ENCODE results near the gene SSPN. TPM values are rescaled to one million over a fixed set of nuclear protein-coding genes. Genes with fewer than 3 reads are reported as not detected.

The SSPN gene
- polyA plus RNA-seq, 1 experiment, result 21.6 TPM

- TF ChIP-seq CTCF (IDR thresholded peaks at IDR 0.05; ENCODE audit: low read depth, low read length), result no peak
- Histone ChIP-seq H3K4me3 (ENCODE audit: low read depth, low read length) (no peak overlapping the region), H3K9me3 (ENCODE audit: control insufficient read depth, insufficient read depth, low read length) (no peaks in the 10 kb centered on the region), H3K27ac (ENCODE audit: low read depth, low read length) (no peak overlapping the region), H3K27me3 (ENCODE audit: control insufficient read depth, insufficient read depth, low read length) (no peaks in the 10 kb centered on the region)
- ChIA-PET CTCF (no interaction called here), POLR2A (no interaction called here)
- DNase-seq (ENCODE audit: low read depth, low spot score), result no peak
These were observed 22.8 kb upstream of the SSPN start for GRCh38 chr12:26172539-26172938.

GRCh38 chr12:26172946-26173552 lies 22.3 kb upstream of the SSPN start:
- H3K27me3 ChIP-seq (ENCODE audit: control insufficient read depth, insufficient read depth, low read length), result no peaks in the 10 kb centered on the region
- DNase-seq (ENCODE audit: low read depth, low spot score), result no peak
- ChIA-PET CTCF (no interaction called here), POLR2A (no interaction called here)
- no peak overlapping the region for H3K4me3 ChIP-seq (ENCODE audit: low read depth, low read length)
- no peaks in the 10 kb centered on the region for H3K9me3 ChIP-seq (ENCODE audit: control insufficient read depth, insufficient read depth, low read length)
- TF ChIP-seq CTCF (IDR thresholded peaks at IDR 0.05; ENCODE audit: low read depth, low read length), result no peak
- no peak overlapping the region for H3K27ac ChIP-seq (ENCODE audit: low read depth, low read length)

DNA sequence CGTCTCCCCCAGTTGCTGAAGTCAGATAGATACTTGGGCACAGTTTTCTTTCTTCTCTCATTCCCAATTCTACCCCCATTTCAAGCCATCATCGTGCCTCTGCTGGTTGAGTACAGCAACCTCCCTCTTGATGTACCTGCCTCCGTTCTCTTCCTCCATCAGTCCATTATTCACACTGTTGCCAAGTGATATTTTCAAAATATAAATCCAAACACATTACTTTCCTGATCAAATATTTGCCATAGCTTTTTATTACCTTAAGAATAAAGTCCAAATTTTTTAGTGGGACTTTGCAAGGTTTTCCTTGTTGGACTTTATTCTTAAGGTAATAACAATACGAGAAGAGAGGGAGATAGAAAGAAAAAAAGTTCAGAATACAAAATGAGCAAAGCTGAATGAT lies 18.6 kb upstream of the SSPN start:
- DNase-seq (ENCODE audit: low read depth, low spot score), result no peak
- Histone ChIP-seq H3K9me3 (ENCODE audit: control insufficient read depth, insufficient read depth, low read length) (no peaks in the 10 kb centered on the region), H3K27ac (ENCODE audit: low read depth, low read length) (no peak overlapping the region), H3K27me3 (ENCODE audit: control insufficient read depth, insufficient read depth, low read length) (no peaks in the 10 kb centered on the region), H3K4me3 (ENCODE audit: low read depth, low read length) (no peak overlapping the region)
- no peak for TF ChIP-seq CTCF (IDR thresholded peaks at IDR 0.05; ENCODE audit: low read depth, low read length)
- ChIA-PET POLR2A (no interaction called here), CTCF (no interaction called here)

GRCh38 chr12:26177283-26177682 lies 18.1 kb upstream of the SSPN start:
- ChIA-PET CTCF (no interaction called here), POLR2A (no interaction called here)
- Histone ChIP-seq H3K9me3 (ENCODE audit: control insufficient read depth, insufficient read depth, low read length) (no peaks in the 10 kb centered on the region), H3K27me3 (ENCODE audit: control insufficient read depth, insufficient read depth, low read length) (no peaks in the 10 kb centered on the region), H3K27ac (ENCODE audit: low read depth, low read length) (no peak overlapping the region), H3K4me3 (ENCODE audit: low read depth, low read length) (no peak overlapping the region)
- no peak for DNase-seq (ENCODE audit: low read depth, low spot score)
- no peak for TF ChIP-seq CTCF (IDR thresholded peaks at IDR 0.05; ENCODE audit: low read depth, low read length)

DNA sequence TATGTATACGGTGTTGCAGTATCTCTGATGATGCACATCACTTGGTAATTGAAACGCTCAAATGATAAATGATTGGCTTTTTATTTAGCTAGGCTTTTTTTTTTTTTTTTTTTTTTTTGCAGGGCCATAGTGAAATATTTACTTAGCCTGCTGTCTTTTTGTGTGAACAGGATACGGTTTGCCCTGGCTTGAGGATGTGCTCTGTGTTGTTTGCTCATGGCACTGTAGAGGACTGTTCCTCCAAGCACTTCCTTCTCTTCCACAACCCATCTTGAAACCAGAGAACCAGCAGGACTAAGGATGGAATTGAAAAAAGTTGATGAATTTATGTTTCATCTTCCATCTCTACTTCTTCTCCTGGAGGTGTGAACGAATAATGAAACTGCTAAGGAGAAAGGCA lies 15.5 kb upstream of the SSPN start:
- no peak for DNase-seq (ENCODE audit: low read depth, low spot score)
- H3K27ac ChIP-seq (ENCODE audit: low read depth, low read length), result no peak overlapping the region
- ChIA-PET CTCF (interaction anchor here (0.6 to 1.1 kb wide), 2 partner anchors 58 to 222 kb away, joined by 5 to 9 read pairs; no protein-coding TSS in a partner anchor), POLR2A (no interaction called here)
- TF ChIP-seq CTCF (IDR thresholded peaks at IDR 0.05; ENCODE audit: low read depth, low read length), result no peak
- H3K27me3 ChIP-seq (ENCODE audit: control insufficient read depth, insufficient read depth, low read length), result no peaks in the 10 kb centered on the region
- H3K4me3 ChIP-seq (ENCODE audit: low read depth, low read length), result no peak overlapping the region
- no peaks in the 10 kb centered on the region for H3K9me3 ChIP-seq (ENCODE audit: control insufficient read depth, insufficient read depth, low read length)
